NCI-H1417 treated with DMSO at 0.1 percent for 48 hours (cell line): ENCODE results near the gene APOM.

ENCODE experiments used
- DNase-seq: peaks from one replicate; lab custom pipeline; 2025; lab: John Stamatoyannopoulos, UW

The APOM gene

GRCh38 chr6:31705931-31706330 is 50.2 kb downstream of the APOM start:
- no peak for DNase-seq

DNA sequence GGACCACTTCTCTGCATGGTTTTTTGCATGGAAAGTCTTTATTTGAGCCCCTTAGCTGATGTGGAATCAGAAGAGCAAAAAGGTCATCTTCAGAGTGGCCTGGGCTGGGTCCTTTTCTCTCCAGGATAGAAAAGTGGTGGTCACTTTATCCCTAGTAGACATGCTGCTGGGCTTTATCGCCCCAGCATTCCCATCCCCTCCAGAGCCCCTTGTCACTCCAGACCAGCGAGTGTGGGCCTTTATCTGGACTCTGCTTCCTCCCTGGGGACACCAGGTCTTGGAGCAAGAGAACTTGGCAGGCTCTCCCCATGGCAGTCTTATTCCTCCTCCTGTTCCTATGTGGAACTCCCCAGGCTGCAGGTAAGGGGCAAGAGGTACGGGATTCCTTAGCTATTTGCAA is 50.9 kb downstream of the APOM start, which contains the start of gene LY6G6F:
TSS of gene LY6G6F (plus strand) at position 268 of the 400 bp plus-strand sequence. CDS start at position 309, 41 bp downstream.
- DNase-seq = no peak

GRCh38 chr6:31707701-31708100 is 52.0 kb downstream of the APOM start:
- no peak for DNase-seq
